Measurements from ENCODE around the gene BBX.
"Not testable (repeated sequence)": the region's sequence is repeated elsewhere in the genome, so short reads cannot be mapped to it uniquely, and the experiment has no call there.

The BBX gene

DNA sequence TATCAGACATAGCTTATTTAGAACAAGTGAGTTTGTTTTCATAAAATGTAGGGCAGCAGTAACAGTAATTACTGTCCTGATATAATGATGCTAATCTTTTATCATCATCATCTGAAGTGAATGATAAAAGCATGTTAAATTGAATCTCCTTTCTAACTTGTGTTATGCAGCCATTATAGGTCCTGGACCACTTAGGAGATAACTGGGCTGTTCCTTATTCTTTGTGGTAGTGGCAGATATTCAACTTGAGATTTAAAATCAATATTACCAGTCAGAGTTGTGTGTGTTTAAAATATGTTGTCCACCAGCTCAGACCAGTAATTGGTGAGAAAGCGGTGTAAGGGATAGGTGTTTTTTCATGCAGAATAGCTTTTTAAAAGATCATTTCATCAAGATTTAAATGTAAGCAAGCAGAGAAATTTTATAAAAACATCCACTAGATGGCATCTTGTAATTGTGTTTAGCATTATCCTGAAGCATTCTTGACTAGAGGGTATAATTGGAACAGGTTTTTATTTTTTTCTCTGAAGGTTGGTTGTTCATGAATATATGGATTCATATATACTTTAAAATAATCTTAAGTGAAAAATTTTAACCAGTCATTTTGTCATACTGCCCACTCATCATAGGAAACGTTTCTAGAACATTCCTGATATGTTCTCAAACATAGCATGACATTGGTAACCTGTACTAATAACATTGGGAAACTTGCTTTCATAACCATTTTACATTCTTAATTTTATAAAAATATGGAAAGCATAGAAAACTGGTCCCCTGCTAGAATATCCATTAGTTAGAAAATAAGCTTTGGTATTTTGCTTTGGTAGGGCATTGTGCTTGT lies 153.9 kb downstream of the BBX start:
- Mint-ChIP-seq H3K9me3 (no peaks in the 10 kb centered on the region), H3K4me1 (ENCODE audit: low read depth in 2 of 2) (peaks cover 9 to 29% of the 10 kb centered on the region in 2 donors), H3K27ac (no peak overlapping the region), H3K27me3 (no peaks in the 10 kb centered on the region), H3K36me3 (ENCODE audit: insufficient read depth) (peaks cover 3% of the 10 kb centered on the region), H3K4me3 (no peak overlapping the region)
- DNase-seq = no peak
- peak; percentile 51 for ATAC-seq (replicated peaks)

DNA sequence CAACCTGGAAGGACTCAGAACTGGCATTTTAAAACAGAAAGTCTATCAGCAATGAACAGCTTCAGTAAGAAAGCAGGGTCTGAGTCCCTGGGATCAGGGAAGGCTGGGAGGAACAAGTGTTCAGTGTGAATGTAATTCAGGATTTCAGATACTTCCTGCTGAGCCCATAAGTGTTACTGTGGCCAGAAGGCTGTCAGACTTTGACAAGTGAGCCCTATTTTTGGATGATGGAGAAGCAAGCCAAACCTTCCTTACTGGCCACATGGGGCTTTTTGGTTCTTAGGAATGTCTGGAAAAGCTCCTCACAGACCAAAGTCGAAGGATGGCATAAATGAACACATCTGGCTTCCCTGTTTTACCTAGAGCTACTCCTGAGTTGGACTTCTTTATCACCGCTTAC lies 157.2 kb downstream of the BBX start:
- Mint-ChIP-seq H3K4me1 (ENCODE audit: low read depth in 2 of 2) (peaks cover 25 to 49% of the 10 kb centered on the region in 2 donors), H3K36me3 (ENCODE audit: insufficient read depth) (peaks cover 3% of the 10 kb centered on the region), H3K27me3 (no peaks in the 10 kb centered on the region), H3K9me3 (no peaks in the 10 kb centered on the region), H3K27ac (no peak overlapping the region), H3K4me3 (no peak overlapping the region)
- no peak for DNase-seq
- ATAC-seq (replicated peaks) = no peak

DNA sequence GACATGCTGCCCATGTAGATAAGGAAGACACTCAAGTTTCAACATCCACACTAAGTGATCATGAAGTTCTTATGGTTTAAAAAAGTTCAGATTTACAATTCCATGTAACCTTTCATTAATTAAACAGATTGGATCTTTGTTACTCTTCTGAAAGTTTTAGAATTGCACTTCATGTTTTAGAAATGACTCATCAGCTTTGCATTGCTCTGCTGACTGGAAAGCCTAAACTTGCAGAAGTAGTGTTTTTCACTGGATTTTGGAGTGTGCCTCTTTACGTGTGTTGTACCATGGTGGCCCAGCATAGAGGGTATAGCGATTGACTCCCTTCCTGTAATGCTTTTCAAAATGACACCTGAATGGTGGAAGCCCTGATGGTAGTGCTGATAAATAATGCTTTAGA lies 157.9 kb downstream of the BBX start:
- ATAC-seq (replicated peaks) (no peak), DNase-seq (no peak)
- Mint-ChIP-seq H3K36me3 (ENCODE audit: insufficient read depth) (peaks cover 3% of the 10 kb centered on the region), H3K4me1 (ENCODE audit: low read depth in 2 of 2) (peaks cover 26 to 57% of the 10 kb centered on the region in 2 donors), H3K27ac (no peak overlapping the region), H3K27me3 (no peaks in the 10 kb centered on the region), H3K9me3 (no peaks in the 10 kb centered on the region), H3K4me3 (no peak overlapping the region)

DNA sequence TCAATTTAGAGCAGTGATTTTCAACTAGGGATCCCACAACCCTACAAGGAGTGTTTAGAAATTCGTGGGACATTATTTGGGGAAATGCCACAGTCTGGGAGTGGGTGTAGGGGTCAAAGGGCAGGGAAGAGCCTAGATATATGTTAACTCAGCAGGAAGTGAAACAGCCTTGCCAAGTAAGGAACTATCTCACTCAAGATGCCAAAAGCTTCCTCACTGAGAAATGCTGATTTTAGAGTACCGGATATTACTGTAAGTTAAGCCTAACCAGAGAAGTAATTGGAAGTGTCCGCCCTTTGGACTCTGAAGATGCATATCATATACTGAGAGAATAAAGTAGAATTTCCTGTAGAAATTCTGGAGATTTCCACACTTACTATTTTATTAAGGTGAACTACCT lies 158.6 kb downstream of the BBX start:
- no peaks in the 10 kb centered on the region for H3K9me3 Mint-ChIP-seq

DNA sequence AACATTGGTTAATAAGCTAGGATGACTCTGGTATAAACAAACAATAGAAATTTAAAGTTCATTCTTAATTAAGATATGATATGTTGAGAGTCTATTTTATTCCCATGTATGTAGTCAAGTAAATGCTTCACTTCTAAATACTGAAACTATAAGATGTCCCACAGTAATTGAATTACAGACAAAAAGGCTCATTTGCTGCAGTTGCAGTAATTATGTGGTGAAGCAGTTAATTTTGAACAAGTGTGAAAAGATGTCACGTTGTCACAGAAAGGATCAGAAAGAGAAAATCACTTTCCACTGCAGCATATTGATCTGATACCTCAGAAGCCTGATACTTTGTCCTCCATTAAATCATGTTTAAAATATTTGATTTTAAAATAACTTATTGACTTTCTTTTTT lies 159.8 kb downstream of the BBX start:
- ATAC-seq (replicated peaks) (no peak), DNase-seq (no peak)
- Mint-ChIP-seq H3K4me1 (ENCODE audit: low read depth in 2 of 2) (peaks cover 22 to 56% of the 10 kb centered on the region in 2 donors), H3K4me3 (no peak overlapping the region), H3K36me3 (ENCODE audit: insufficient read depth) (peaks cover 3% of the 10 kb centered on the region), H3K27me3 (no peaks in the 10 kb centered on the region), H3K9me3 (no peaks in the 10 kb centered on the region), H3K27ac (no peak overlapping the region)

More for the DNA sequence above, 158.6 kb downstream of the BBX start:
- peaks cover 3% of the 10 kb centered on the region for H3K36me3 Mint-ChIP-seq (ENCODE audit: insufficient read depth)
- no peak for DNase-seq
- no peak overlapping the region for H3K27ac Mint-ChIP-seq
- no peak overlapping the region for H3K4me3 Mint-ChIP-seq
- peaks cover 25 to 60% of the 10 kb centered on the region in 2 donors for H3K4me1 Mint-ChIP-seq (ENCODE audit: low read depth in 2 of 2)
- no peak for ATAC-seq (replicated peaks)
- no peaks in the 10 kb centered on the region for H3K27me3 Mint-ChIP-seq

DNA sequence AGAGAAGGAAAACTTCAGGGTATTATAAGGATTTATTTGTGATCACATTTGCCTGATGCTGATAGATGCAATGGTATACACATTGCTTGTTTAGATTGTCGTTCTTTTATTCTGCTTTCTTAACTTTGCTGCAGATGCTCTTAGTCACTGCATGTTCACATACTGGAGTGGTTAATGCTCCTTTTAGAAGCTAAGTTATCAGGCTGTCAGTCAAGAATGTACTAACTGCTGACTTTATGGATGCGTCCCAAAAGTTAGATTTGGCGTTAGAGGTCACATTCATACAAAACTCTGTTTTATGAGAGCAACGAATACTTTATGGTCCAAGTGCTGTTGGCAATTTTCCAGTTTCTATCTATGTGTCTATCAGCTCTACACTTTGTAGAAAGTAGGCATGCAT lies 160.7 kb downstream of the BBX start:
- Mint-ChIP-seq H3K36me3 (ENCODE audit: insufficient read depth) (peaks cover 3% of the 10 kb centered on the region), H3K4me3 (no peak overlapping the region), H3K27ac (peak overlapping the region in 1 of 2 donors; percentile 17), H3K4me1 (ENCODE audit: low read depth in 2 of 2) (peaks cover 22 to 56% of the 10 kb centered on the region in 2 donors), H3K9me3 (no peaks in the 10 kb centered on the region), H3K27me3 (no peaks in the 10 kb centered on the region)
- ATAC-seq (replicated peaks) (no peak), DNase-seq (no peak)

DNA sequence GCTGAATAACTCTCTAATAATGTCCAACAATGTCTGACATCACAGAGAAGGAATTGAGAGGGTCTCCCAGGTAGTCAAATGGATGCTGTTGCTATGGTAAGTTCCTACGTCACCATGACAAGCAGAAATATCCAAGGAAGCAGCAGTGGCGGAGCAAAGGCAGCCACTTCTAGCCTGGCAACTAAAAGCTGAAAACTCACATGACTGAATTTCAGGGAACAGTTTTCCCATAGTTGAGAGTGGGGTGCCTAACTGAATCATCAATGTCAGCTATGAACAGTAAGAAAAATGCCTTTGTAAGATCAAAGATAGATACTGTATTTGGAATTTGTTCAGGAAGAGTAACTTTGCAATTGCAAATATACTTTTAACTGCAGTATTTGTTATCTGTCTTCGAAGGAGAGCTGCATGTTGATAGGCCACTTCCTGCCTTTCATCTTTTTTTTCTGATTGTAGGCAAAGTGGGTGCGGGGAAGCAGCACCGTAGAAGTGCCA lies 161.7 kb downstream of the BBX start:
- peaks cover 22 to 60% of the 10 kb centered on the region in 2 donors for H3K4me1 Mint-ChIP-seq (ENCODE audit: low read depth in 2 of 2)
- no peaks in the 10 kb centered on the region for H3K27me3 Mint-ChIP-seq
- peak overlapping the region; percentile 4 to 19 for H3K27ac Mint-ChIP-seq
- ATAC-seq (replicated peaks) (peak; percentile 65), DNase-seq (no peak)
- H3K9me3 Mint-ChIP-seq = no peaks in the 10 kb centered on the region
- H3K4me3 Mint-ChIP-seq = peak overlapping the region in 1 of 2 donors; percentile 21
- peaks cover 3% of the 10 kb centered on the region for H3K36me3 Mint-ChIP-seq (ENCODE audit: insufficient read depth)

DNA sequence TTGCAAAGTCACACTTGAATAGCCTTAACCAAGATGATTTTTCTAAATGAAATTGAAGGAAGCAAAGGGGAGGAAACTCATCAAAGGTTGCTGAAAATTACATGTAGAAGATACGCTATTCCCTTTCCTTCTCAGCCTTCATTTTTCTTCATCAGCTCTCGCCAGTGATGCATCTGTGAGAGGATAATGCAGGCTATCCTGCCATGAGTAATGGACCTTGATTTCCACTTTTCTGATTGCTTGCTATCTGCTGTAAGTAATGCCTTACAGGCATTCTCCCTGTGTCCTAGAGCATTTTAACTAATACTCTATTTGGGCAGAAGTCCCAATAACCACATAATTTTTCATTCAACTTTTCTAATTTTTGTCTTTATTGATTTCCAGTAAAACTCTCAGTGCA lies 162.6 kb downstream of the BBX start:
- DNase-seq (no peak), ATAC-seq (replicated peaks) (no peak)
- Mint-ChIP-seq H3K9me3 (no peaks in the 10 kb centered on the region), H3K27ac (no peak overlapping the region), H3K36me3 (ENCODE audit: insufficient read depth) (peaks cover 3% of the 10 kb centered on the region), H3K4me1 (ENCODE audit: low read depth in 2 of 2) (peaks cover 22 to 62% of the 10 kb centered on the region in 2 donors), H3K4me3 (no peak overlapping the region), H3K27me3 (no peaks in the 10 kb centered on the region)

DNA sequence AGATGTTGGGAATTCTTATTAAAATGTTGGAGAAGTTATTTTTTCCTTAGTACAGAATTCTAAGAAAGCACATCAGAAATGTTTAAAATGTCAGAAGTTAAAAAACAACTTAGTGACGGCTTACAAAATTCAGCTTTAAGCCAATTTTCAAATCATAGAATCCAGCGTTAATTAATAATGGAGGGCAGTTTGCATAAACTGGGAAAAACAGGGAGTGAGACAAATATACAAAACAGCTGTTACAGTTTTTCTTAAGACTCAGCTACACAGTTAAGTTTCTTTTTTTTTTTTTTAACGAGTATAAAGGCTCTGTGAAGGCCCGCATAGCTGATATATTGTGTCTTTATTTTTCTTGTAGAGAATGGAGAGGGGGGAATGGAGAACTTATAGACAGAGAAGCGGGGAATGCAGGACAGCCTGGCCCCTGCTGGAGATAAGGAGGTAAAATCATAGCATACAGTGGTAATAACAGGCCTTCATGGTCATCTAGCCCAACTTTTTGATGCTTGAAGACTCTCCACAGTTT lies 164.4 kb downstream of the BBX start:
- no peaks in the 10 kb centered on the region for H3K27me3 Mint-ChIP-seq
- DNase-seq (no peak), ATAC-seq (replicated peaks) (no peak)
- no peaks in the 10 kb centered on the region for H3K36me3 Mint-ChIP-seq (ENCODE audit: insufficient read depth)
- no peaks in the 10 kb centered on the region for H3K9me3 Mint-ChIP-seq
- H3K27ac Mint-ChIP-seq = no peak overlapping the region
- no peak overlapping the region for H3K4me3 Mint-ChIP-seq
- H3K4me1 Mint-ChIP-seq (ENCODE audit: low read depth in 2 of 2) = peaks cover 20 to 51% of the 10 kb centered on the region in 2 donors

DNA sequence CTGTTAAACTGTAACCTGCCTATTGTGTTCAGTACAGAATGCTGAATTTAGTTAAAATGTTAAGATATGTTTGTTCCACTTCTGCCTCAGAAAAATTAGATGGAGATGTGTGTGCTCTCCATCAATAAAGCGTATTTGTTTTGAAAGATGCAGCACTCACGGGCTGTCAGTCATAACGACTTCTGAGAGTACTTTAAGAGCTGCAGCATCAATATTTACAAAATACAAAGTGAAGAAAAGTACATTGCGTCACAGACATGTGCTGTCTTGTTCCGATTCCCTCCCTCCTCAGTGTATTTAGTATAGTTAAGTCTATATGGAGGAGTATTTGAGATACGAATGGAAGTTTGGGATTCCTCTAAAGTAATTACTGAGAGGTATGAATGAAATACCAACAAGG lies 166.6 kb downstream of the BBX start:
- H3K4me1 Mint-ChIP-seq (ENCODE audit: low read depth in 2 of 2) = peaks cover 9 to 31% of the 10 kb centered on the region in 2 donors
- no peaks in the 10 kb centered on the region for H3K27me3 Mint-ChIP-seq
- no peak for ATAC-seq (replicated peaks)
- no peak overlapping the region for H3K4me3 Mint-ChIP-seq
- H3K9me3 Mint-ChIP-seq = no peaks in the 10 kb centered on the region
- no peak for DNase-seq
- no peak overlapping the region for H3K27ac Mint-ChIP-seq
- H3K36me3 Mint-ChIP-seq (ENCODE audit: insufficient read depth) = no peaks in the 10 kb centered on the region

DNA sequence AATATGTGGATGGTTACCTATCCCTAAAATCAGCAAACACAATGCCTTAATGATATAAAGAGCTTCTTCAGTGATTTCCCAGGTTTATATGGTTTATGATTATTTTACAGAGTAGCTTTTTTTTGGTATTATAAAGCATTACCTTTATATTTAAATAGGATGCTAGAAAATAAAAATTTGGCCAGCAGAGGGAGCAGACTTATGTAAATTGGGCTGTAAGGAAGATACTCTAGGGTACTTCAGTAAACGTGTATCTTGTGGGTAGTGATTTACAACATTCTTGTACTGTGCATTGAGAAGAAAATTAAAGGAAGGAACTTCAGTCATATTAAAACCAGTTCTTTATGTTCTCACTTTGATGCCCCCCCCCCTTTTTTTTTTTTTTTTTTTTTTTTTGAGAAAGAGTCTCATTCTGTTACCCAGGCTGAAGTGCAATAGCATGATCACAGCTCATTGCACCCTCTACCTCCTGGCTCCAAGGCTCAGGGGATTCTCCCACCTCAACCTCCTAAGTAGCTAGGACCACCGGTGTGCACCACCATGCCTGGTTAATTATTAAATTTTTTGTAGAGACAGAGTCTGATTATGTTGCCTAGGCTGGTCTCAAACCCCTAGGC lies 167.9 kb downstream of the BBX start:
- H3K27ac Mint-ChIP-seq = no peak overlapping the region
- no peaks in the 10 kb centered on the region for H3K27me3 Mint-ChIP-seq
- H3K36me3 Mint-ChIP-seq (ENCODE audit: insufficient read depth) = no peaks in the 10 kb centered on the region
- H3K4me1 Mint-ChIP-seq (ENCODE audit: low read depth in 2 of 2) = peaks cover 0 to 18% of the 10 kb centered on the region in 2 donors
- no peak overlapping the region for H3K4me3 Mint-ChIP-seq
- ATAC-seq (replicated peaks) (peak; percentile 78), DNase-seq (peak in 2 of 3 experiments; percentile 7 to 11)
- no peaks in the 10 kb centered on the region for H3K9me3 Mint-ChIP-seq

DNA sequence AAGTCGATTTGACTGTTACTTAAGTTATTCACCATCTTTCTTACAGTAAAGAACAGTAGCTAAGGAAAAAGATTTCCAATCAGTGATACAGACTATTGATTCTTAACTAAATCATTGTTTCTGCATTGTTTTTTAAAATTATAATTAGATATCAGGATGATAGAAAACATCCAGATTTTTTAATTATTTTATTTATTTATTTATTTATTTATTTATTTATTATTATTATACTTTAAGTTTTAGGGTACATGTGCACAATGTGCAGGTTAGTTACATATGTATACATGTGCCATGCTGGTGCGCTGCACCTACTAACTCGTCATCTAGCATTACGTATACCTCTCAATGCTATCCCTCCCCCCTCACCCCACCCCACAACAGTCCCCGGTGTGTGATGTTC lies 169.2 kb downstream of the BBX start:
- ATAC-seq (replicated peaks); H3K9me3 Mint-ChIP-seq; H3K36me3 Mint-ChIP-seq (ENCODE audit: insufficient read depth); DNase-seq; H3K4me3 Mint-ChIP-seq; H3K27me3 Mint-ChIP-seq; H3K27ac Mint-ChIP-seq: not testable (repeated sequence)
- peaks cover 0 to 11% of the 10 kb centered on the region in 2 donors for H3K4me1 Mint-ChIP-seq (ENCODE audit: low read depth in 2 of 2)

DNA sequence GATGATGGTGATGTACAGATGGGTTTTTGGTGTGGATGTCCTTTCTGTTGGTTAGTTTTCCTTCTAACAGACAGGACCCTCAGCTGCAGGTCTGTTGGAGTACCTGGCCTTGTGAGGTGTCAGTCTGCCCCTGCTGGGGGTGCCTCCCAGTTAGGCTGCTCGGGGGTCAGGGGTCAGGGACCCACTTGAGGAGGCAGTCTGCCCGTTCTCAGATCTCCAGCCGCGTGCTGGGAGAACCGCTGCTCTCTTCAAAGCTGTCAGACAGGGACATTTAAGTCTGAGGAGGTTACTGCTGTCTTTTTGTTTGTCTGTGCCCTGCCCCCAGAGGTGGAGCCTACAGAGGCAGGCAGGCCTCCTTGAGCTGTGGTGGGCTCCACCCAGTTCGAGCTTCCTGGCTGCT lies 174.6 kb downstream of the BBX start:
- not testable (repeated sequence) for DNase-seq; H3K27me3 Mint-ChIP-seq; H3K9me3 Mint-ChIP-seq; H3K36me3 Mint-ChIP-seq (ENCODE audit: insufficient read depth); ATAC-seq (replicated peaks)
- Mint-ChIP-seq H3K4me3 (peak overlapping the region; percentile 52 to 74), H3K27ac (peak overlapping the region; percentile 35 to 41), H3K4me1 (ENCODE audit: low read depth in 2 of 2) (peaks cover 19 to 25% of the 10 kb centered on the region in 2 donors)

DNA sequence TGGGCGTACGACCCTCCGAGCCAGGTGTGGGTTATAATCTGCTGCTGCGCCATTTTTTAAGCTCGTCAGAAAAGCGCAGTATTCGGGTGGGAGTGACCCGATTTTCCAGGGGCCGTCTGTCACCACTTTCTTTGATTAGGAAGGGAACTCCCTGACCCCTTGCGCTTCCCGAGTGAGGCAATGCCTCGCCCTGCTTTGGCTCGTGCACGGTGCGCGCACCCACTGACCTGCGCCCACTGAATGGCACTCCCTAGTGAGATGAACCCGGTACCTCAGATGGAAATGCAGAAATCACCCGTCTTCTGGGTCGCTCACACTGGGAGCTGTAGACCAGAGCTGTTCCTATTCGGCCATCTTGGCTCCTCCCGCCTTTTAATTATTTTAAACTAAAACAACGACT lies 175.1 kb downstream of the BBX start:
- Mint-ChIP-seq H3K4me3 (peak overlapping the region; percentile 52 to 74), H3K27ac (peak overlapping the region; percentile 35 to 41)

More for the DNA sequence above, 175.1 kb downstream of the BBX start:
- not testable (repeated sequence) for H3K36me3 Mint-ChIP-seq (ENCODE audit: insufficient read depth); H3K9me3 Mint-ChIP-seq; H3K27me3 Mint-ChIP-seq; DNase-seq; ATAC-seq (replicated peaks)
- peaks cover 24 to 30% of the 10 kb centered on the region in 2 donors for H3K4me1 Mint-ChIP-seq (ENCODE audit: low read depth in 2 of 2)
